ENCODE results near the gene UBE2D1. TPM values are rescaled to one million over a fixed set of nuclear protein-coding genes. Genes with fewer than 3 reads are reported as not detected.

UBE2D1 gene
- total and polyA plus RNA-seq, 2 of the 8 experiments (the other 6 are each of a cell fraction or from before 2014, with no cell fraction given): 21.2 to 33.5 TPM

- TF ChIP-seq CHD7 (IDR thresholded peaks at IDR 0.05; ENCODE audit: insufficient replicate concordance, low read length) (no peak), POLR2A (IDR thresholded peaks at IDR 0.05; ENCODE audit: control extremely low read depth in 1 of 2, low read depth in 2 of 2, low read length in 2 of 2) (no peak), NRF1 (IDR thresholded peaks at IDR 0.05; ENCODE audit: low read depth, low read length) (no peak), FOSL1 (IDR thresholded peaks at IDR 0.05; ENCODE audit: insufficient read depth, low read depth, low read length) (no peak), BACH1 (IDR thresholded peaks at IDR 0.05; ENCODE audit: low read length) (no peak), JUND (IDR thresholded peaks at IDR 0.05; ENCODE audit: low read length) (no peak), RNF2 (IDR thresholded peaks at IDR 0.05; ENCODE audit: borderline replicate concordance, low read depth, low read length, missing control alignments, poor library complexity, severe bottlenecking) (no peak), CREB1 (IDR thresholded peaks at IDR 0.05) (no peak), SUZ12 (IDR thresholded peaks at IDR 0.05; ENCODE audit: low read length) (no peak), BCL11A (IDR thresholded peaks at IDR 0.05; ENCODE audit: low read depth in 2 of 2, low read length in 2 of 2) (no peak), TEAD4 (IDR thresholded peaks at IDR 0.05; ENCODE audit: low read depth, low read length) (no peak), SIRT6 (IDR thresholded peaks at IDR 0.05; ENCODE audit: low read length) (no peak), CEBPB (IDR thresholded peaks at IDR 0.05; ENCODE audit: low read depth, low read length) (no peak)
These were observed 24.1 kb downstream of the UBE2D1 start (continued) for GRCh38 chr10:58358947-58359346.

Data from H1 (cell line).